Stimulated activated CD4-positive, alpha-beta T cell treated with anti-CD3 and anti-CD28 coated beads, Interleukin-12 subunit alpha, Interleukin-12 subunit beta, amount 100 ng/mL, for 24 hours (primary cell): Measurements from ENCODE around the gene WDTC1.

Experiments
- DNase-seq, 2 experiments: peaks; one replicate each; pipeline ENCODE4 v3.0.0-alpha.2; 2020; ENCODE audit warnings: low read depth in 2 of 2

WDTC1 gene

GRCh38 chr1:27355683-27356082, 121.3 kb downstream of the WDTC1 start:
- DNase-seq = no peak

GRCh38 chr1:27356277-27356618, 121.8 kb downstream of the WDTC1 start:
- DNase-seq = no peak

- DNase-seq = no peak
These were observed 122.3 kb downstream of the WDTC1 start for GRCh38 chr1:27356619-27357280.

- DNase-seq = peak; percentile 70 to 71
These were observed 123.0 kb downstream of the WDTC1 start for GRCh38 chr1:27357281-27358037.
